ENCODE measurements around the gene VWA3A. TPM values are rescaled to one million over a fixed set of nuclear protein-coding genes. Genes with fewer than 3 reads are reported as not detected.

VWA3A gene
- total and polyA plus RNA-seq, 2 of the 4 experiments (the other 2 are of a cell fraction), result not detected

DNA sequence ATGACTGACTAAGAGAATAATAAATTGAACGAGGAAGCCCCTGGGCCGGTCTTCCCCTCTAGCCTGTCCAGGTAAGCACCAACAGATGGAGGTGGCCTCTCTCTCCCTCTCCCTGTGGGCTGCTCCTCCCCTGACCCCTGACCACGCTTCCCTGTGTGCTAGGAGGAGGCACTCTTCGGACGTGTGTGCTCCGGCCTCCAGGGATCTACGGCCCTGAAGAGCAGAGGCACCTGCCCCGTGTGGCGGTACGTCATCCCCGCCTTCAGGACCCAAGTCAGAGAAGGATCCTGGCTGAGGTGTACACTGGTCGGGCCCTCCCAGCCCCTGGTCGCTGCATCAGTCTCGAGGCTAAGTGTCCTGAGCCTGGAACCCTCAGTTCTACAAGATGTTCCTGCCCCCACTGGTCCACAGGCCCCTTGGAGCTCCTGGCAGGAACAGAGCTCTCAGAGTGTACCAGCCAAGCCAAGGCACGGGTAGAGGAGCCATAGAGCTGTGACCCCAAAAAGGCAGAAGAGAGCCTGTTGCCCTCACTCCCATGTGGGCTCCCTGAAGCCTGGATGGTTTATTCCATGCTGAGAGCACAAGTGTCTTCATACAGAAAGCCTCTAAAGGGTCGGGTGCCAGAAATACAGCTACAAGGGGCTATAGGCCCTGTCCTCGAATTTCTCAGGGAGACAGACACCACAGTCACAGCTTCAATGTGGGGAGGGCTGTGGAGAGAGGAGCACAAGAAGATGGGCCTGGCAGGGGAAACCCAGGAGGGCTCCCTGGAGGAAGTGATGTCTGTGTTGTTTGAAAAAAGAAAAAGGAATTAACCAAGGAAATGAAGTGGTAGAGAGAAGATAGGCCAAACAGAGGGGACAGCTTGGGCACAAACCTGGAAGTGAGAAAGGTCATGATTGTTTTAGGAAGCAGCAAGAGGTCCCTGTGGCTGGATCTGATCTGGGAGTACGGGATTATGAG lies 85.9 kb downstream of the VWA3A start:
- Histone ChIP-seq H3K56ac (ENCODE audit: extremely low read depth, insufficient read depth, low read length) (no peak overlapping the region), H3K79me1 (ENCODE audit: low read depth in 1 of 2, low read length in 2 of 2) (no peaks in the 10 kb centered on the region), H2BK120ac (ENCODE audit: low read depth, low read length) (no peak overlapping the region), H3K4me3 (ENCODE audit: insufficient read depth, low read depth, low read length) (no peak overlapping the region), H3K36me3 (ENCODE audit: control insufficient read depth, insufficient read depth, low read length) (no peaks in the 10 kb centered on the region), H3K9me3 (ENCODE audit: control insufficient read depth, insufficient read depth, low read length) (no peaks in the 10 kb centered on the region), H3K27ac (ENCODE audit: insufficient read depth, low read length) (no peak overlapping the region), H2BK20ac (ENCODE audit: low read depth, low read length) (no peak overlapping the region), H2AK5ac (ENCODE audit: low read depth, low read length) (no peak overlapping the region), H2BK15ac (ENCODE audit: low read depth, low read length) (no peak overlapping the region), H3K23ac (ENCODE audit: low read depth, low read length) (no peak overlapping the region), H3K9me1 (ENCODE audit: insufficient read depth, low read length) (no peaks in the 10 kb centered on the region), H4K91ac (ENCODE audit: insufficient read depth, low read depth, low read length) (no peak overlapping the region), H3K4me2 (ENCODE audit: low read depth, low read length) (no peak overlapping the region), H3K4me1 (ENCODE audit: control insufficient read depth, insufficient read depth, low read length) (no peaks in the 10 kb centered on the region), H3K18ac (ENCODE audit: low read depth, low read length) (no peak overlapping the region), H3K9ac (ENCODE audit: low read depth, low read length) (no peak overlapping the region), H4K20me1 (ENCODE audit: insufficient read depth, low read length) (no peaks in the 10 kb centered on the region), H3K27me3 (ENCODE audit: control insufficient read depth, insufficient read depth, low read length) (peaks cover 27% of the 10 kb centered on the region), H3K4ac (ENCODE audit: low read depth, low read length) (no peak overlapping the region), H2AK9ac (replicated peaks; ENCODE audit: low read depth, low read length, poor library complexity) (no peak overlapping the region), H3K14ac (replicated peaks; ENCODE audit: low read depth, low read length) (no peak overlapping the region), H4K8ac (ENCODE audit: low read depth in 2 of 2, low read length in 2 of 2) (no peak overlapping the region), H2BK5ac (ENCODE audit: low read depth, low read length, poor library complexity, severe bottlenecking) (no peak overlapping the region), H2AFZ (replicated peaks; ENCODE audit: low read length, poor library complexity) (no peak overlapping the region), H4K5ac (ENCODE audit: low read depth, low read length) (no peak overlapping the region)
- dilution Hi-C loops (cut with HindIII; ENCODE audit: low sequenced_read_pairs, unreplicated experiment) (no loop called here), intact Hi-C loops (cut with micrococcal nuclease) (no loop called here), in situ Hi-C loops (cut with MboI; ENCODE audit: low sequenced_read_pairs) (no loop called here)
- no TSS peak for BruUV-seq (replicated peaks)
- ATAC-seq (ENCODE audit: low read depth) (no peak), DNase-seq (no peak)
- ChIA-PET POLR2A (ENCODE audit: unreplicated experiment) (no interaction called here), CTCF (interaction anchor here (0.6 kb wide), 1 partner anchor 160 kb away, joined by 4 read pairs; no protein-coding TSS in a partner anchor)
- 59% methylated on average over 9 of the region's 18 CpGs; no CpG with 5 or more reads in 1 of the 2 experiments for WGBS, 2 experiments (ENCODE audit: extremely low coverage in 2 of 2, insufficient read length in 1 of 2)
- TF ChIP-seq RFX5 (IDR thresholded peaks at IDR 0.05; ENCODE audit: low read depth, low read length) (no peak), CTCF (conservative IDR thresholded peaks at IDR 0.05; ENCODE audit: low read depth, low read length) (no peak), NFE2L2 (IDR thresholded peaks at IDR 0.05; ENCODE audit: low read depth, low read length) (no peak), SMC3 (IDR thresholded peaks at IDR 0.05; ENCODE audit: low read depth, low read length) (no peak), MAFK (IDR thresholded peaks at IDR 0.05; ENCODE audit: low read depth, low read length) (no peak)
- TF ChIP-seq, protein P1, sequence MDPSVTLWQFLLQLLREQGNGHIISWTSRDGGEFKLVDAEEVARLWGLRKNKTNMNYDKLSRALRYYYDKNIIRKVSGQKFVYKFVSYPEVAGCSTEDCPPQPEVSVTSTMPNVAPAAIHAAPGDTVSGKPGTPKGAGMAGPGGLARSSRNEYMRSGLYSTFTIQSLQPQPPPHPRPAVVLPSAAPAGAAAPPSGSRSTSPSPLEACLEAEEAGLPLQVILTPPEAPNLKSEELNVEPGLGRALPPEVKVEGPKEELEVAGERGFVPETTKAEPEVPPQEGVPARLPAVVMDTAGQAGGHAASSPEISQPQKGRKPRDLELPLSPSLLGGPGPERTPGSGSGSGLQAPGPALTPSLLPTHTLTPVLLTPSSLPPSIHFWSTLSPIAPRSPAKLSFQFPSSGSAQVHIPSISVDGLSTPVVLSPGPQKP (IDR thresholded peaks at IDR 0.05; ENCODE audit: borderline replicate concordance, low read depth, low read length), result no peak

All from IMR-90 (cell line).